SU-DHL-6 (cell line): ENCODE data around the gene EPAS1.

Experiments used
- CTCF ChIP-seq: fragments of 200-600 bp; sonication (generic); IDR thresholded peaks from one replicate; pipeline ENCODE4 v1.5.1; 2017; ENCODE audit warnings: antibody characterized with exemption, mild to moderate bottlenecking, low read length, moderate library complexity; ENCODE audit not compliant: insufficient read depth, poor library complexity, severe bottlenecking
- EZH2phosphoT487 ChIP-seq: fragments of 200-600 bp; sonication (generic), shearing (Covaris generic); conservative IDR thresholded peaks from 2 replicates; pipeline ENCODE4 v1.6.1; 2018; ENCODE audit warnings: mild to moderate bottlenecking, antibody characterized with exemption, low read length, moderate library complexity, mixed read lengths

GRCh38 chr2:46383113-46383395 is 85.8 kb downstream of the EPAS1 start:
- no peak for TF ChIP-seq CTCF
- no peak for TF ChIP-seq EZH2phosphoT487
